Measurements from ENCODE around the gene KHDC1. TPM values are rescaled to one million over a fixed set of nuclear protein-coding genes. Genes with fewer than 3 reads are reported as not detected.
"Not testable (repeated sequence)": the region's sequence is repeated elsewhere in the genome, so short reads cannot be mapped to it uniquely, and the experiment has no call there.

Gene KHDC1
- total RNA-seq, 4 donors from 2014 or later, result 0.57 to 9.1 (median 1.3) TPM; not detected in 1

DNA sequence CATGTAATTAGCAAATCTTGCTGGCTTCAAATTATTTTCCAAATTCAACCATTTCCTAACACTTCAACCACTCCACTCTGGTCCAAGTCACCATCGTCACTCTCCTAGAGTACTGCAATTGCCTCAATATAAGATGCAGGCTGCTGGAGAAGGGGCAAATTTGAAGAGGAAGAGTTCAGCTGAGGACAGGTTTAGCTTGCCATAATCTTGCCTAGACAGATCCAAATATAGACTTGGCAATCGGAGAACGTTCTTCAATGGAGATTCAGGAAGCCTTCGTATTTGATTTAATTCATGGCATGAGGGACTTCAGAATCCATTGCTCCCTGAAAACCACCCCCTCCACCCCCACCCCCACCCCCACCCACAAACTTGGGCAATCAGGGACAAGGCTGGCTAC lies 22.3 kb downstream of the KHDC1 start:
- Histone ChIP-seq H3K36me3 (no peaks in the 10 kb centered on the region), H3K9me3 (no peaks in the 10 kb centered on the region), H3K4me3 (no peak overlapping the region), H3K27me3 (no peaks in the 10 kb centered on the region), H3K27ac (no peak overlapping the region), H3K4me1 (no peaks in the 10 kb centered on the region)
- TF ChIP-seq, protein P1, sequence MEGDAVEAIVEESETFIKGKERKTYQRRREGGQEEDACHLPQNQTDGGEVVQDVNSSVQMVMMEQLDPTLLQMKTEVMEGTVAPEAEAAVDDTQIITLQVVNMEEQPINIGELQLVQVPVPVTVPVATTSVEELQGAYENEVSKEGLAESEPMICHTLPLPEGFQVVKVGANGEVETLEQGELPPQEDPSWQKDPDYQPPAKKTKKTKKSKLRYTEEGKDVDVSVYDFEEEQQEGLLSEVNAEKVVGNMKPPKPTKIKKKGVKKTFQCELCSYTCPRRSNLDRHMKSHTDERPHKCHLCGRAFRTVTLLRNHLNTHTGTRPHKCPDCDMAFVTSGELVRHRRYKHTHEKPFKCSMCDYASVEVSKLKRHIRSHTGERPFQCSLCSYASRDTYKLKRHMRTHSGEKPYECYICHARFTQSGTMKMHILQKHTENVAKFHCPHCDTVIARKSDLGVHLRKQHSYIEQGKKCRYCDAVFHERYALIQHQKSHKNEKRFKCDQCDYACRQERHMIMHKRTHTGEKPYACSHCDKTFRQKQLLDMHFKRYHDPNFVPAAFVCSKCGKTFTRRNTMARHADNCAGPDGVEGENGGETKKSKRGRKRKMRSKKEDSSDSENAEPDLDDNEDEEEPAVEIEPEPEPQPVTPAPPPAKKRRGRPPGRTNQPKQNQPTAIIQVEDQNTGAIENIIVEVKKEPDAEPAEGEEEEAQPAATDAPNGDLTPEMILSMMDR (IDR thresholded peaks at IDR 0.05), result no peak
- no peak for TF ChIP-seq POLR2A (IDR thresholded peaks at IDR 0.05)
- no peak for DNase-seq

DNA sequence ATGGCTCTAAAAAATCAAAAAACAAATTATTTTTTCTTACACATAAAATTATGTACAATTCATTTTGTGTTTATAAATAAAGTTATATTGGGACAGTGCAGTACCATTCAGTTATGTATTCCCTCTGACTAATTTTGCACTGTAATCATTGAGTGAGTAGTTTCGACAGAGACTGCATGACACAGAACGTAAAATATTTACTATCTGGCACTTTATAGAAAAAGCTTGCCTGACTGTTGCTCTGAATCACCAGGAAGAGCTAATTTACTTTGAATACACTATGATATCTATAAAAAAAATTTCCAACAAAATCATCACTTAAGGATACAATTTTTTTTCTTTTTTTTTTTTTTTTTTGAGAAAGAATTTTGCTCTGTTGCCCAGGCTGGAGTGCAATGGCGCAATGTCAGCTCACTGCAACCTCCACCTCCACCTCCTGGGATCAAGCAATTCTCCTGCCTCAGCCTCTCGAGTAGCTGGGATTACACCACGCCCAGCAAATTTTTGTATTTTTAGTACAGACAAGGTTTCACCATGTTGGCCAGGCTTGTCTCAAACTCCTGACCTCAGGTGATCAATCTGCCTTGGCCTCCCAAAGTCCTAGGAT lies 26.7 kb downstream of the KHDC1 start:
- no peak for DNase-seq
- H3K27me3 ChIP-seq, result no peaks in the 10 kb centered on the region
- H3K27ac ChIP-seq, result no peak overlapping the region
- H3K36me3 ChIP-seq, result no peaks in the 10 kb centered on the region
- TF ChIP-seq POLR2A (IDR thresholded peaks at IDR 0.05), result no peak
- TF ChIP-seq, protein P1 (IDR thresholded peaks at IDR 0.05), result no peak
- no peak overlapping the region for H3K4me3 ChIP-seq
- H3K9me3 ChIP-seq, result no peaks in the 10 kb centered on the region
- H3K4me1 ChIP-seq, result no peaks in the 10 kb centered on the region

DNA sequence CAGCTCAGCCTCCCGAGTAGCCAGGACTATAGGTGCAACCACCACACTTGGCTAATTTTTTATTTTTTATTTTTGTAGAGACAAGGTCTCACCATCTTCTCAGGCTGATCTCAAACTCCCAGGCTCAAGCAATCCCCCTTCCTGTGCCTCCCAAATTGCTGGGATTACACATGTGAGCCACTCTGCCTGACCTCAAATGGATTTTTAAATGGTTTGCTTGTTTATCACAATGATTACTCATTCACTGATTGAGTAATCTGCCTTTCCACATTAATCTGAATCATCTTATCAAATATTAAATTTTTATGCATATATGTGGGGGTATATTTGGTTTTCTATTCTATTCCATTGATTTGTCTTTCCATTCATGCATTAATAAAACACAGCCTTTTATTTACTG lies 28.3 kb downstream of the KHDC1 start:
- Histone ChIP-seq H3K9me3 (no peaks in the 10 kb centered on the region), H3K27me3 (no peaks in the 10 kb centered on the region), H3K4me1 (no peaks in the 10 kb centered on the region), H3K4me3 (no peak overlapping the region), H3K27ac (no peak overlapping the region), H3K36me3 (no peaks in the 10 kb centered on the region)
- TF ChIP-seq, protein P1 (IDR thresholded peaks at IDR 0.05), result no peak
- TF ChIP-seq POLR2A (IDR thresholded peaks at IDR 0.05), result no peak
- DNase-seq, result no peak

DNA sequence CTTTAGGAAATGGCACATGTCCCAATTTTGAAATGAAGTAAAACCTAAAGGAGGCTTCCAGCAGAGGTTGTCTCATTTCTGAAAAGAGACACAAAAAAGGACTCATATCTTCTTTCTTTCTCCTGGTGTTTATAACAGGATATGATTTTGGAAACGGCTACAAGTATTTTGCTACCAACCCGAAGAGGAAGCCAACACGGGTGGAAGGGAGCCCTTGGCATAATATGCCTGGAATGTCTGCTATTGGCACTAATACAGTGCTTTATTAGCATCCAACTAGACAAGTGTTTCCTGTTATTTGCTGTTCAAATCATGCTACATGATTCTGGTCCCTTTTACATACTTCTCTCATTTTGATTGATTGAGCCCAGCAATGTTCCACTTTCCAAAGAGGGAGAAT lies 29.0 kb downstream of the KHDC1 start:
- H3K27ac ChIP-seq, H3K36me3 ChIP-seq, H3K4me3 ChIP-seq, DNase-seq, H3K4me1 ChIP-seq, H3K9me3 ChIP-seq, H3K27me3 ChIP-seq: not testable (repeated sequence)

DNA sequence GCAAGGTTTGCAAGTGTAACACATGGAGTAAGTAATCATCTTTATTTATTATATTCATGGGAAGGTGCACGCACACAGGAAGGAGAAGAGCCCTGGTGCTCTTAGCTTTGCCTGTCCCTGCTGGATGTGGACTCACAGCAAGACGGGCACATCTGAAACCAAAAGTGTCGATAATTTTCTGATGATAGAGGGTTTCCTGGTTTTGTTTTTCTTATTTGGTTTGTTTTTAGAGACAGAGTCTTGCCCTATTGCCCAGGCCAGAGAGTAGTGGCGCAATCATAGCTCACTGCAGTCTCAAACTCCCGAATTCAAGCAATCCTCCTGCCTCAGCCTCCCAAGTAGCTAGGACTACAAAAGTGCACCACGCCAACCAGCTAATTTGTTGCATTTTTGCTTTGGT lies 29.9 kb downstream of the KHDC1 start:
- no peaks in the 10 kb centered on the region for H3K27me3 ChIP-seq
- no peak for TF ChIP-seq POLR2A (IDR thresholded peaks at IDR 0.05)
- TF ChIP-seq, protein P1 (IDR thresholded peaks at IDR 0.05), result no peak
- no peaks in the 10 kb centered on the region for H3K4me1 ChIP-seq
- no peaks in the 10 kb centered on the region for H3K9me3 ChIP-seq
- H3K27ac ChIP-seq, result no peak overlapping the region
- H3K36me3 ChIP-seq, result no peaks in the 10 kb centered on the region
- no peak overlapping the region for H3K4me3 ChIP-seq
- no peak for DNase-seq

DNA sequence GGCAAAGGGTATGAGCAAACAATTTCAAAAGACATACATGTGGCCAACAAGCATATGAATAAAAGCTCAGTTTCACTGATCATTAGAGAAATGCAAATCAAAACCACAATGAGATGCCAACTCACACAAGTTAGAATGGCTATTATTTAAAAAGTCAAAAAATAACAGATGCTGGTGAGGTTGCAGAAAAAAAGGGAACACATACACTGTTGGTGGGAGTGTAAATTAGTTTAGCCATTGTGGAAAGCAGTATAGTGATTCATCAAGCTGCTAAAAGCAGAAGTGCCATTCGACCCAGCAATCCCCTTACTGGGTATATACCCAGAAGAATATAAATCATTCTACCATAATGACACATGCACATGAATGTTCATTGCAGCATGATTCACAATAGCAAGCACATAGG lies 31.0 kb downstream of the KHDC1 start:
- Histone ChIP-seq H3K9me3 (no peaks in the 10 kb centered on the region), H3K27me3 (no peaks in the 10 kb centered on the region), H3K4me3 (no peak overlapping the region), H3K4me1 (no peaks in the 10 kb centered on the region), H3K27ac (no peak overlapping the region), H3K36me3 (no peaks in the 10 kb centered on the region)
- no peak for DNase-seq
- no peak for TF ChIP-seq POLR2A (IDR thresholded peaks at IDR 0.05)
- TF ChIP-seq, protein P1 (IDR thresholded peaks at IDR 0.05), result no peak

Measured in Peyer's patch (tissue), 4 donors.